TTC549 (cell line): ENCODE data around the gene IKZF3.
"Not testable (repeated sequence)": the region's sequence is repeated elsewhere in the genome, so short reads cannot be mapped to it uniquely, and the experiment has no call there.

Source experiments
- FAIRE-seq: peaks from 2 replicates; lab custom pipeline; 2012; peaks lifted over from hg19 to GRCh38; lab: Jason Lieb, UNC

IKZF3 gene

GRCh38 chr17:39754958-39755553 lies 109.1 kb downstream of the IKZF3 start:
- no peak for FAIRE-seq

DNA sequence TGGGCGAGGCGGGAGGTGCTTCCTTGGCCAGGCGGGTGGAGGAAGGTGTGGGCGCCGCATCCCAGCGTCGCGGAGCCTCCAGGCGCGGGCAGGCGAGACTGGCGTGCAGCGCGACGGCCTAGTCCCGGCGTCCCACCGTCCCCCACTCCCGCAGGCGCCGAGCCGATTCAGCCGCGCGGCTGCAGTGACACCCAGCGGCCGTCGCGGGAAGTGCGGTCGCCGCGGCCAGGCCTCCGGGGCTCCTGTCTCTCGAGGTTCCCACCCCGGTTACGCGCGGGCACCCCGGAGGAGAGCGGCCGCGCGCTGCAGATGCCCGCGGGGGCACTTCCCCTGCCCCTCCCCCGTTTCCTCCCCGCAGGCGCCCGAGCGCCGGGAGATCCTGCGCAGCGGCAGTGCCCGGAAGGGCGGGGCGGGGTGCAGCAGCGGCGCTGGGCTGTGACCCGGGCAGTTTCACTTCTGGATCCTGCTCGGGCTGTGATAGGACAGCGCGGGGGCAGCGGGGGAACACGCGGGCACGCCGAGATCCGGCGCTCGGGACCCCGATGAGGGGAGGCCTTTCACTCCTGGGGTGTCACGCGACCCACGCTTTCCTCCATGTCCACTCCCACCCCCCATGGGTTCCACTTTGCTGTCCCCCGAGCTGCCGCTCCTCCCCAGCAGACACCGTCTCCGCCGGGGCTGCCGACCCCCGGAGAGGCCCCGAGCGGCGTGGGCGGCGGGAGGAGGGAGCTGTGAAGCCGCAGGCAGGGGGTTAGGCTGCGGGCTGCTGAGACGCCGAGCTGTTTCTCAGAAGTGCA lies 109.8 kb downstream of the IKZF3 start:
- no peak for FAIRE-seq

GRCh38 chr17:39753514-39754160 lies 110.5 kb downstream of the IKZF3 start:
- FAIRE-seq = no peak

DNA sequence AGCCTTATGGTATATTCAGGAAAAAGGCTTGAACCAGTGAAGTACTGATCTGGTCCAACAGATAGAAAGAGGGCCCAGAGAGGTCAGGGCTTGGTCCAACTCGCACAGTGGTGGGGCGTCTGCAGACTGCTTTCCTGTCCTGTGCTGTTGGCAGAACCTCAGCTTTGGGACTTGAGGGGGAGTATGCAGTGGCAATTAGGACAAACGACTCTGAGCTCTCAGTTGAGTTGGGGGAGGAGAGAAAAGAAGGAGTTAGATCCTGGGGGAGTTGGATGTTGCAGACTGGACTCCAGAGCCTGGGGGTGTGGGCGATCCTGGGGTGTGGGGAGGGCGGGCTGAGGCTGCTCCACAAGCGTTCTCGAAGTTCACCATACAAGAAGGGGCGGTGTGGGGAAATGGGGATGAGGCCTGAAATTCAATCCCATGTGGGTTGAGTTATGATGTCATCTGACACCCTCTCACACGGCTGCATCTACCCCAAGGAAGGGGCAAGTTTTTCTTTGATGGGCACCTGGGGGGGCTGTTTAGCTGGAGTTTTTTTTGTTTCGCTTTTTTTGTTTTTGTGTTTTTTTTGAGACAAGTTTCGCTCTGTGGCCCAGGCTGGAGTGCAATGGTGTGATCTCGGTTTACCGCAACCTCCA lies 111.8 kb downstream of the IKZF3 start:
- FAIRE-seq = no peak

- no peak for FAIRE-seq
Measured at GRCh38 chr17:39751637-39752036, 112.5 kb downstream of the IKZF3 start.

- no peak for FAIRE-seq
Measured at GRCh38 chr17:39751016-39751543, 113.0 kb downstream of the IKZF3 start.

- FAIRE-seq = no peak
Measured at GRCh38 chr17:39750131-39751015, 113.7 kb downstream of the IKZF3 start.

- not testable (repeated sequence) for FAIRE-seq
Measured at GRCh38 chr17:39748444-39749034, 115.6 kb downstream of the IKZF3 start.

DNA sequence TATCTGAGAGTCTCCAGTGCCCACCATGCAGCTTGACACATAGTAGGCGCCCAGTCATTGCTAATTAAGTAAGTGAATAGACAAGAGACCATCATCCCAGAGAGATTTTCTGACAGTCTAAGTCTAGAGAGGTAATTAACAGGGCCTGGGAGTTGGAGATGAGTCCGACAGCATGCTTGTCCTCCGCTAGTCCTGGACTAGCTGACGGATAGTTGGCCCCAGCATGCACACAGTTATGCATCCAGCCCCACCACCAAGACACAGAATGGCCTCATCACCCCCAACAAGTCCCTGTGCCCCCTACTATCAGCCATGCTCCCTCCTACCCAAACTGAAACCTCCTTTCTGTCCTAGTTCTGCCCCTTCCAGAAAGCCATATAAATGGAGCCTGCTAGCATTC lies 116.4 kb downstream of the IKZF3 start:
- FAIRE-seq = no peak

- FAIRE-seq = no peak
Measured at GRCh38 chr17:39746145-39746461, 118.0 kb downstream of the IKZF3 start.

- FAIRE-seq = no peak
Measured at GRCh38 chr17:39745335-39746144, 118.6 kb downstream of the IKZF3 start.

- no peak for FAIRE-seq
Measured at GRCh38 chr17:39744836-39745215, 119.3 kb downstream of the IKZF3 start.

- no peak for FAIRE-seq
Measured at GRCh38 chr17:39744075-39744835, 119.9 kb downstream of the IKZF3 start.

DNA sequence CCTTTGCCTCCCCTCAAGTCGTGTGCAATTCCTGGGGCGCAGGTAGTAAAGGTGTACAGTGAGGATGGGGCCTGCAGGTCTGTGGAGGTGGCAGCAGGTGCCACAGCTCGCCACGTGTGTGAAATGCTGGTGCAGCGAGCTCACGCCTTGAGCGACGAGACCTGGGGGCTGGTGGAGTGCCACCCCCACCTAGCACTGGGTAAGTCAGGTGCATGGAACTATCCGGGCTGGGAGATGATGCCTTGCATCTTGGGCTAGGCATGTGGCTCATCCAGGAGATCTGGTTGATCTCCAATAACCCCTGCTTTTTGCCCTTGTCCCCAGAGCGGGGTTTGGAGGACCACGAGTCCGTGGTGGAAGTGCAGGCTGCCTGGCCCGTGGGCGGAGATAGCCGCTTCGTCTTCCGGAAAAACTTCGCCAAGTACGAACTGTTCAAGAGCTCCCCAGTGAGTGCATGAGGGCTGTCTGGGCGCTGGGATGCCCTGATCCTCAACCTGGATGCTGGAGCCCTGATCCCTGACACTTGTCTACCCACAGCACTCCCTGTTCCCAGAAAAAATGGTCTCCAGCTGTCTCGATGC lies 121.2 kb downstream of the IKZF3 start:
- no peak for FAIRE-seq

DNA sequence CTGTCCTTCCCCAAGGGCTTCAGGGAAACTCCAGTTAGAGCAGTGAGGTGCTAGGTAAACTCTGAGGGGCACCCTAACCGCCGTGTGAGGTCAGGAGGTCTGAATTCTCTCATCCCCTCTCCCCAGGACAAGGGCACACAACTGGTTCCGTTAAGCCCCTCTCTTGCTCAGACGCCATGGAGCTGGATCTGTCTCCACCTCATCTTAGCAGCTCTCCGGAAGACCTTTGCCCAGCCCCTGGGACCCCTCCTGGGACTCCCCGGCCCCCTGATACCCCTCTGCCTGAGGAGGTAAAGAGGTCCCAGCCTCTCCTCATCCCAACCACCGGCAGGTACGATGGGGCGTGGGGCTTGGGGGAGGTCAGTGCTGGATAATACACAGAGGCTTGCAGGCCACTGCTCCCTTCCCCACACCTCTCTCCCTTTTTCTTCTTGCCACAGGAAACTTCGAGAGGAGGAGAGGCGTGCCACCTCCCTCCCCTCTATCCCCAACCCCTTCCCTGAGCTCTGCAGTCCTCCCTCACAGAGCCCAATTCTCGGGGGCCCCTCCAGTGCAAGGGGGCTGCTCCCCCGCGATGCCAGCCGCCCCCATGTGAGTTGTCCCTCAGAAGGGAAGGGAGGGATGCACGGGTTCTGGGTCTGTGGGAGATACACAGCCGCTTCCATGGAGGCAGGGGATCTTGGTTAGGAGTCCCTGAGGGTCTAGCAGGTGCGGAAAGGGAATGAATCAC lies 121.8 kb downstream of the IKZF3 start:
- no peak for FAIRE-seq

- no peak for FAIRE-seq
Measured at GRCh38 chr17:39740357-39741111, 123.6 kb downstream of the IKZF3 start.

GRCh38 chr17:39739885-39740356 lies 124.2 kb downstream of the IKZF3 start:
- no peak for FAIRE-seq
